GM04503 (cell line): ENCODE results near the gene NUDT3.
A peak's percentile ranks its signal among the peaks of the same experiment; 100 is the strongest.
"Not testable (repeated sequence)": the region's sequence is repeated elsewhere in the genome, so short reads cannot be mapped to it uniquely, and the experiment has no call there.

Source experiments
- DNase-seq: peaks from one replicate; pipeline ENCODE4 v3.0.0-alpha.2; 2012; ENCODE audit warnings: low read depth

Gene NUDT3

DNA sequence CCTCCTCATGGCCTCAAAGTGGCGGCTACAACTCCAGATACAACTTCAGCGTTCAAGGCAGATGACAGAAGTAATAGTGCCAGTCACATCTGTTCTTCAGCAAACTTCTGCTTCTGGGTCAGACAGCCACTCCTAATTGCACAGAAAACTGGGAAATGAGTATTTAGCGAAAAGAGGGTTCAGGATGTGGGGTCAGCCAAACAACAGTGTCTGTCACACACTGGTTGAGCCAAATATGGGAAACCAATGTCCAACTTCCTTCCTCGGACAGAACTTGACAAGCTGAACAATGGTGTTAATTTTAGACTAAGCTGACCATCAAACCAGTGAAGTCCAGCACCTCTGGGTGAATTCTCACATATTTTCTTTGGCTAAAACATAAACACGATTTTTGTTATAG, 22.1 kb downstream of the NUDT3 start:
- no peak for DNase-seq

DNA sequence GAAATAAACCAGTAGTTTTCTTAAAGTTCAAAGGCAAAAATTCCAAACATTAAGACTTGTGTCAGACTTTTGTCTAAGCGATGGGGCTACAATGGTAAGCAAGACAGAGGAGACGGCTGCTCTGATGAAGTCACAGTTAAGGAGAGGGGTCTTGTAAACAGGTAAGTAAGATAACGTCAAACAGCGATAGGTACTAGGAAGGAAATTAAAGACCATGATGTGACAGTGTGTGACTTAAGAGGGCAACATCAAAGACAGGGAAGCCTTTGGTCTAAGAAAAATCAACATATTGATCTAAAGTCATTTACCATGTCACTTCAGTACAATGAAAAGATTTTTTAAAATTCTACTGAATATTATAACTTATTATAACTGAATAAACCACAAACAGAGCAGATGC, 23.1 kb downstream of the NUDT3 start:
- no peak for DNase-seq

DNA sequence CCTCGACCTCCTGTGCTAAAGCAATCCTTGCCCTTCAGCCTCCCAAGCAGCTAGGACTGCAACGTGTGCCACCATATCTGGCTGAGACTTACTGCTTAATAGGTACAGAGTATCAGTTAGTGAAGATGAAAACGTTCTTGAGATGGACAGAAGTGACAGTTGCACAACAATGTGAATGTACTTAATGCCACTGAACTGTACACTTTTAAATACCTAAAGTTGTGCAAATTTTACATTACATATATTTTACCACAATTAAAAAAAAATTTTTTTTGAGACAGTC, 25.9 kb downstream of the NUDT3 start:
- DNase-seq: no peak

DNA sequence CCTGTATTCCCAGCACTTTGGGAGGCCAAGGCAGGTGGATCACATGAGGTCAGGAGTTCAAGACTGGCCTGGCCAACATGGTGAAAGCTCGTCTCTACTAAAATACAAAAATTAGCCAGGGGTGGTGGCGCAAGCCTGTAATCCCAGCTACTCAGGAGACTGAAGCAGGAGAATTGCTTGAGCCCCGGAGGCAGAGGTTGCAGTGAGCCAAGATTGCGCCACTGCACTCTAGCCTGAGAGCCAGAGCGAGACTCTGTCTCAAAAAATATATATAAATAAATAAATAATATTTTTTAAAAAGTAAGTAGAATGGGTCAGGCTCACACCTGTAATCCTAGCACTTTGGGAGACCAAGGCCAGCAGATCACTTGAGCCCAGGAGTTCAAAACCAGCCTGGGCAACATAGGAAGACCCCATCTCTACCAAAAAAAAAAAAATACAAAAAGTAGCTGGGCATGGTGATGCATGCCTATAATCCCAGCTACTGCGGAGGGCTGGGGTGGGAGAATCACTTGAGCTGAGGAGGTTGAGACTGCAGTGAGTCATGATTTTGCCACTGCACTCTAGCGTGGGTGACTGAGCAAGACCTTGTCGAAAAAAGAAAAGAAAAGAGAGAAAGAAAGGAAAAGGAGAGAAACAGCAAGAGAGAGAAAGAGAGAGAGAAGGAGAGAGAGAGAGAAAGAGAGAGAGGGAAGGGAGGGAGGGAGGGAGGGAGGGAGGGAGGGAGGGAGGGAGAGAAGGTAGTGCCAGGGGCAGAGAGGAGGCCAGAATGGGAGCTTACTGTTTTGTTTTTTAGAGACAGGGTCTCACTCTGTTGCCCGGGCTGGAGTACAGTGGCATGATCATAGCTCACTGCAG, 26.5 kb downstream of the NUDT3 start:
- not testable (repeated sequence) for DNase-seq

DNA sequence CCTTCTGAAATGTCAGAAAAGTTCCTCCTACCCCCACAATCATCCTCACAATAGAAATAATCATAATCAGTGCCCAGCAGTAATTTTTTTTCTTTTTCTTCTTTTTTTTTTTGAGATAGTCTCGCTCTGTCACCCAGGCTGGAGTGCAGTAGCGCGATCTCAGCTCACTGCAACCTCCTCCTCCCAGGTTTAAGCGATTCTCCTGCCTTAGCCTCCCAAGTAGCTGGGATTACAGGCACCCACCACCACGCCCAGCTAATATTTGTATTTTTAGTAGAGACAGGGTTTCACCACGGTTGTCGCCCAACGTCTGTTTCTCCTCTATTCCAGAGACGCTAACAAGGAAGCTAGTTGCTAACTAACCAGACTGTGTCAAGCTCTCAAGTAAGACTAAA, 28.8 kb downstream of the NUDT3 start:
- not testable (repeated sequence) for DNase-seq

DNA sequence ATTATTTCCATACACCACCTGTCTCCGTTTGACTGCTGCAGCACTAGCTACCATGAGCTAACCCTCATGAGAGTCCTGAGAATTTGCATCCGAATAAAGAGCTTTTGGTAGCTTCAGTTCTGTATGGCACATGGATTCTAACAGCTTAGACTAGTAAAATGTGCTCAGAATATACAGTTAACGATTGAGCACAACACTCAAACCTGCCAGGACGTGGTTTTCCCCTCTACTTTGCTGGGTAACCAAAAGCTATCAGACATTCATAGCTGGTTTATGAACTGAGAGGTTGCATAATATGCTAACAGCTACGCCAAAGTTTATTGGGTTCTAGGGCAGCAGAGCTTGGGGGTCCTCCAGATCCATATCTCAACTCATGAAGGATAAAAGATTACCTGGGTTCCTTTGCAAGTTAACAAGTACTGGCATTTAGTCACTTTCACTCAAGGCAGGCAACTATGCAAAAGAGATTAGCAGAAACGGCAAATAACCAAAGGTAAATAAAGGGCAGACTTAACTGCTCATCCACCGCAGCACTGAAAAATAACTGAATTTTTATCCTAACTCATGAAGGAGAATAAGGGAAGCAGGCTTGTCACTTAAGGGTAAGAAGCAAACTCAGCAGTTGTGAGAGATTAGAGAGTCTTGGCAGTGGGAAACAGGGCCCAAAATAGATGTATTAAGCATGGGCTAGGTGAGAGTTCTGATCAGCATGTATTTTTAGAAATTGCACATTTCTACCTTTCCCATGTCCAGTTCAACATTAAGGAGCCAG, 29.4 kb downstream of the NUDT3 start:
- DNase-seq: no peak

DNA sequence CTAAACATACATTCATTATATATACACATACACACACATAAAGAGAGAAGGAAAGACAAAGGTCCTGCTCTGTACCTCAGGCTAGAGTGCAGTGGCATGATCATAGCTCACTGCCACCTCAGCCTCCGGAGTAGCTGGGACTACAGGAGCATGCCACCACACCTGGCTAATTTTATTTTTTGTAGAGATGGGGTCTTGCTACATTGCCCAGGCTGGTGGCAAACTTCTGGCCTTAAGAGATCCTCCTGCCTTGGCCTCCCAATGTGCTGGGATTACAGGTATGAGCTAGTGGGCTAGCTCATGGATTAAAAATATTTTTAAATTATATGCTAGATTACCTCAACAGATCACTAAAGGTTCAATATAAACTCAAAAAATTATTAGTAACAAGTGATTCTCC, 30.3 kb downstream of the NUDT3 start:
- no peak for DNase-seq

DNA sequence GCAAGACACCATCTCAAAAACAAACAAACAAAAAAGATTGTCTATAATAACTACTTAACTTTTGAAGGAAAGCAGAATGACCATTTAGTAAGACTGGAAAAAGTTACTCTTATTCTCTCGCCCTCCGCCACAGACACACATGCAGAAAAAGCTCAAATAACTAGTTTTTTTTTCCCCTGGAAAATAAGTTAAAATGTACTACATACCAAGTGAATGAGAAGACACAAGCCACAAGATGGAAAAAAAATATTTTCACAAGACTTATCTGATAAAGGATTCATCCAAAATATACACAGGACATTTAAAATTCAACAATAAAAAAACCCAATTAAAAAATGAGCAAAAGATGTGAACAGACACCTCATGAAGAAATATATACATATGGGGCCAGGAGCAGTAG, 31.9 kb downstream of the NUDT3 start:
- peak; percentile 39 for DNase-seq

DNA sequence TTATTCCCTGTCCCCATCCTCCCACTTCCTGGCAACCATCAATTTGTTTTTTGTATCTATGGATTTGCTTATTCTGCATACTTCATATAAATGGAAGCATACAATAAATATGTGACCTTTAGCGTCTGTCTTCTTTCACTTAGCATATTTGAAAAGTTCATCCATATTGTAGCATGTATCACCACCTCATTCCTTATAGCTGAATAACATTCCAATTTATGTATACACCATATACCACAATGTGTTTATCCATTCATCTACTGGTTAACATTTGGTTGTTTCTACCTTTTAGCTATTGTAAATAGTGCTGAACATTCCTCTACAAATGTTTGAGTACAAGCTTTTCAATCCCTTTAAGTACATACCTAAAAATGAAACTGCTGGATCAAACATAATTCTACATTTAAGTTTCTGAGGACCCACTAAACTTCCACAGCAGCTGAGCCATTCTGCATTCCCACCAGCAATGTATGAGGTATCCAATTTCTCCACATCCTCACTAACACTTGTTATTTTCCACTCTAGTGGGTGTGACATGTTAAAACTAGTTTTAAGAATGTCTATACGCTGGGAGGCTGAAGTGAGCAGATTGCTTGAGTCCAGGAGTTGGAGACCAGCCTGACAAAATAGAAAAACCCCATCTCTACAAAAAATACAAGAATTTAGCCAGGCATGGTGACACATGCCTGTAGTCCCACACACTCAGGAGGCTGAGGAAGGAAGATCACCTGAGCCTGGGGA, 32.9 kb downstream of the NUDT3 start:
- no peak for DNase-seq

DNA sequence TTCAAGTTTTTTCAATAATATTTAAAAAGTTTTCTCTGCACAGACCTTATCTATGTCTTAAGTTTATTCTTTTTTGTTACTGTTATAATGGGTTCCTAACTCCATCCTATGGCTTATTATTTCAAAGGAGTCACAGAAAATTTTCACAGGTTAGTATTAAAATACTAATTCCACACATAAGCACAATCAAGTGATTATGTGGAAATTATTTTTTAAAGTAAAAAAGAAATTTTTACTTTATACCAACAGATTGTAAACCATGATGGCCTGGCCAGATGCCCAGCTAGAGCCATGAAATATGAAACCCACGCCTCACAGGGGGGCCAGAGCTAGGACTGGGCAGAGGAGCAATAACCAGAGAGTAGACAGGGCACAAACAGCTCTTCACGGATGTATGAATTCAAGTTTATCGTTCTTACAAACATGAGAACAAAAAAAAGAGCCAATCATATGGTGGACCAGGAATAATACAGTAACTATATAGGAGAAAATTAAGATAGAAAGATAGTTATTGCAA, 34.0 kb downstream of the NUDT3 start:
- DNase-seq: no peak

DNA sequence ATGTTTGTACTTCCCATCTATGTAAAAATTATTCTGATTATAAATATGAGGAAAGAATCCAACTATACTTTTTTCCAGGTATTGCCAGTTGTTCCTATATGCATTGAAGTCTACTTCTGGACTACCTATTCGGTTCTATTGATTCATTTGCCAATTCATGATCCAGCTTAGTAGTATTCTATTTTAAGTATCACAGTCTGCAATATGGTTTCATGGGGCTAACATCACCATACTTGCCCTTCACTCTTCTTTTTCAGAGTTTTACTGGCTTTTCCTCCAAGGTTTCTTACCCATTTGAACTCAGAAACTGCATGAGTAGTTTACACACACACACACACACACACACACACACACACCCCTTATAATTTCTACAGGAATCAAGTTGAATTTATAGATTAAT, 34.5 kb downstream of the NUDT3 start:
- no peak for DNase-seq

DNA sequence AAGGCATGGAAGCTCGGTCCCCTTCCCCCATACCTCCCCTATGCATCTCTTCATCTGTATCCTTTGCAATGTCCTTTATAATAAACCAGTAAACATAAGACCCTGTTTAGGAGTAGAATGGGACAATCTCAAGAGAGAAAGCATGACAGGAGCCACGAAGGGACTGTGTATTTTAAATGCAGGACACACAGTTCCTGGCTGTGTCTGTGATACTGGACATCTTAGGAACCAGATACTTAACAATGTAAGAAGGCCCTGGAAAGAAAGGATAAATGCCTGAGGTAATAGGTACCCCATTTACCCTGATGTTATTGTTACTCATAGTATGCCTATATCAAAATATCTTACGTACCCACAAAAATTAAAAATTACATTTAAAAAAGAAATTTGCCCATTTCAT, 36.6 kb downstream of the NUDT3 start:
- DNase-seq: no peak

DNA sequence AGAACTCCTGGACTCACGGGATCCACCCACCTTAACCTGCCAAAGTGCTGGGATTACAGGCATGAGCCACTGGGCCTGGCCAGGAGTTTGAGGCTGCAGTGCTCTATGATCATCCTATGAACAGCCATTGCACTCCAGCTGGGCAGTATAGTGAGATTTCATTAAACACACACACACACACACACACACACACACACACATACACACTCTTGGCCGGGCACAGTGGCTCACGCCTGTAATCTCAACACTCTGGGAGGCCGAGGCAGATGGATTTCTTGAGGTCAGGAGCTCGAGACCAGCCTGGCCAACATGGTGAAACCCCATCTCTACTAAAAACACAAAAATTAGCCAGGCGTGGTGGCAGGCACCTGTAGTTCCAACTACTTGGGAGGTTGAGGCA, 38.2 kb downstream of the NUDT3 start:
- not testable (repeated sequence) for DNase-seq

DNA sequence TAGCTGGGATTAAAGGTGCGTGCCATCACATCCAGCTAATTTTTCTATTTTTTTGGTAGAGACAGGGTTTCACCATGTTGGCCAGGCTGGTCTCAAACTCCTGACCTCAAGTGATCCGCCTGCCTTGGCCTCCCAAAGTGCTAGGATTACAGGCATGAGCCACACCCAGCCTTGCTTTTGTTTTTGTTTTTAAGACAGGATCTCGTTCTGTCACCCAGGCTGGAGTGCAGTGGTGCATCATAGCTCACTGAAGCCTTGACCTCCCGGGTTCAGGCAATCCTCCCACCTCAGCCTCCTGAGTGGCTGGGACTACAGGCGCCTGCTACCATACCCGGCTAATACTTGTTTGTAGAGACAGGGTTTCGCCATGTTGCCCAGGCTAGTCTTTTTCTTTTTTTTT, 38.9 kb downstream of the NUDT3 start:
- DNase-seq: not testable (repeated sequence)

DNA sequence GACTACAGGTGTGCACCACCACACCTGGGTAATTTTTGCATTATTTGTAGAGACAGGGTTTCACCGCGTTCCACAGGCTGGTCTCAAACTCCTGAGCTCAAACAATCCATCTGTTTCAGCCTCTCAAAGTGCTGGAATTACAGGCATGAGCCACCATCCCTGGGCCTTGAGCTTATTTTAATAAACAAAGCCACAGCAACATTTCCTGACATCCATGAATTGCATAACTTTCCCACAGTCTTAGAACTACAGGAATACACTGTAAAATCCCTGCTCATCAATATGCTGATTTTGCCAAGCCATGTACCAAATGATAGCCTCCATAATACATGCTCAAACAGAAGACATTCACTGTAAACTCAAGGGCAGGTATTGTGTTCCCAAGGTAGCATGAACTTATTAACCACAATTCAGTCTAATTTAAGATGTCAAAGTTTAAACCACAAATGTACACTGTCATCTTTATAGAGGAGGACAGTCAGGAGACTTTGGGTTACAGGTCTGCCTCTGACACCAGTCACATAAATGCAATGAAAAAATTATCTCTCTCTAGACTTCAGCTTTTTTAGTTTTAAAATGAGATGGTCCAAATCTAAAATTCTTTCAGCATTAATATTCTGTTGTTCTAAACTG, 40.0 kb downstream of the NUDT3 start:
- DNase-seq: peak; percentile 47

DNA sequence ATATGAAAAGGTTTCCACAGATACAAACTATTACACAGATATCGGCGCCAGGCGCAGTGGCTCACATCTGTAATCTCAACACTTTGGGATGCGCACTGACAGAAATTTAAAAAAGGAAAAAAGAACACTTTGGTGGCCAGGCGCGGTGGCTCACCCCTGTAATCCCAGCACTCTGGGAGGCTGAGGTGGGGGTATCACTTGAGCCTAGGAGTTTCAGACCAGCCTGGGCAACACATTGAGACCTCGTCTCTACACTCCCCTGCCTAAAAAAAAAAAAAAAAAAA, 41.6 kb downstream of the NUDT3 start:
- no peak for DNase-seq

DNA sequence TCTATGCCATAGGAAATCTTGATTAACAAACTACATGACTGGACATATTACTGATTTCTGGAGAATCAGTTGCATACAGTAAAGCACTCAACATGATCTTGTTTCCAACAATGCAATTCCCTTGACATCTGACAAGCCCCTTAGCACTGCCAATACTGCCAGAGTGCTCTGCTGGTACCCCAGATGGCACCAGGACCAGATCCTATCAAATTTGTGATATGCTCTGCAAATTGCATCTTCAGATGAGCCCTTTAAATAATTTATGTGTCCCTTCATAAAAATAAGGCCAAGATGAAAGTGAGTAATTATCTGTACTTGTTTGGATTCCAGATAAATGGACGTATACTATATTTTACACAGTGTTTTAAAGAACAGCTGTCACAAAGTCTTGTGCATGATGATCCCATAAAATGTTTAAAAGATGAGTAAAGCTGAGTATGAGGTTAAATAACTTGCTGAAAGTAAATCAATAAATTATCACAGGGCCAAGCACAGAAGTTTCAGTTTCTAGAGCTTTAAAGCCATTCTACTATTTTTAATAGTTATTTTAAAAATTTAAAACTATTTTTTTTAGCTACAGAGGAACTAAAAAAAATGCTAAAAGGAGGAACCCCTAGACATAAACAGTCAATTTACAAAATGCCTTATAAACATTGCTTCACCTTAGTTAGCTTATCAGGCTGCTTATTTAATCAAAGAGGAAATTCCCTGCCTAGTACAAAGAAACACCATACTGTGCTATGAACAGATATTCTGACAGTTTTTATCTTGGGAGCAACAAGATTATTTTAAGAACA, 42.1 kb downstream of the NUDT3 start:
- DNase-seq: no peak

DNA sequence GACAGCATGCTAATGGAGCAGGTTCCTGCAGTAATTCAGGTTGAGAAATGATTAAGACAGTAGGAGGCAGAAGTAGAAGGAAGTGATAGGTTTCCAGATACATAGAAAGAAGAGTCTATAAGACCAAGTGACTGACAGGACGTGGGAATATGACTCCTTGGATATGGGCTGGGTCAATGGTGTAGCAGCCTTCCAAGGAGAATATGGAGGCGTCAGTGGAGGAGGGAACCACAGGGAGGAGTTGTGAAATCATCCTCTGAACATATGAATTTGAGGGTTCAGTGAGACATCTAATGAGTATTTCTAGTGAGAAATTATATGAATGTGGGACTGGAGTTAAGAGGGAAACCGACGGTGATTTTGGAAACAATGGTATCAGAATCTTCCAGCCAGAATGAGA, 43.3 kb downstream of the NUDT3 start:
- DNase-seq: no peak

DNA sequence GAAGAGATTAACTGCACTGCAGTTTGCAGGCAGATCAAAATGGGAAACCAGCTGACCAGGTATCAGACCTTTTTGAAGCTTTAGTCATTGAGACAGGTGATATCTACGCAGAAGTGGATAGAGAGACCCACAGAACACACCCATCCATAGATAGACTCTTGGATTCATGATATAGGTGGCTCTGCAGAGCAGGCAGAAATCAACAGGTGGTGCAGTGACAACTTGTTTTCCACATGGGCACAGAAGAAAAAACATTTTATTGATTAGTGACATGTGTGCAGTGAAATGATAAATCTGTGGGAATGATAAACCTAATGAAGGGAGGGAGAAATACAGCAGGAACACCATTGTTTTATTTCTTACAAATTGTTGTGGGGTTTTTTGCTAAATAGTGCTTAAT, 45.2 kb downstream of the NUDT3 start:
- DNase-seq: no peak

DNA sequence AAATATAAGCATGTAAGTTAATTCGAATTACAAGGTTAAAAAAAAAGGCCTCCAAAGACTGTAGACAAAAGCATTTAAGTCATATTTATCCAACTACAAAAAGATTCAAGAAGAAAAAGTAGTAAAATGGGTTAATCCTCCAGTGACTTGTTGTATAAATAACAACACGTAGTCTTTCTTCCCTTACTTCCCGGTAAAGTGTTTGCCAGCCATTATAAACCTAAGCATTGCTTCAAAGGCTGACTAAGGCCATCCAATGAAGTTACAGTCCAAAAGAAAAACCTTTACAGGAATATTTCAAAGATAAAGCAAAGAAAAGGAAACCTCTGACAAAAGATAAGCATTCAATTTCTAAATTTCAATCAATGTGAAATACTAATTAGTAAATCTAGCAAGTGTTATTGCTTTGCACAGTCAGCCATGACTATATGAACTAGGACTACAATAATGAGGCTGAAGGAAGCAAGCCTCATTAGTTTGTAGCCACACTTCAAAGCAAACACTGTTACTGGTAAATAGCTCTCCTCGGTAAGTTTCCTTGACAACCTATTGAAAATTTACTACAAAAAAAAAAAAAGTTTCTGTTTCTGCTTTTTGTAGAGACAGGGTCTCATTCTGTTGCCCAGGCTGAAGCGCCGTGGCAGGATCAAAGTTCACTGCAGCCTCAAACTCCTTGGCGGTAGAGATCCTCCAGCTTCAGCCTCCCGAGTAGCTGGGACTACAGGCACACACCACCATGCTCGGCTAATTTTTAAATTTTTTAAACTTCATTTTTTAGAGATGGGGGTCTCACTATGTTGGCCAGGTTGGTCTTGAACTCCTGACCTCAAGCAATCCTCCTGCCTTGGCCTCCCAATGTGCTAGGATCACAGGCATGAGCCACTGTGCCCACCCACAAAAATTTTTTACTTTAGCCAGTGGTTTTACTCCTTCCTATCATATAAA, 46.0 kb downstream of the NUDT3 start:
- DNase-seq: no peak

DNA sequence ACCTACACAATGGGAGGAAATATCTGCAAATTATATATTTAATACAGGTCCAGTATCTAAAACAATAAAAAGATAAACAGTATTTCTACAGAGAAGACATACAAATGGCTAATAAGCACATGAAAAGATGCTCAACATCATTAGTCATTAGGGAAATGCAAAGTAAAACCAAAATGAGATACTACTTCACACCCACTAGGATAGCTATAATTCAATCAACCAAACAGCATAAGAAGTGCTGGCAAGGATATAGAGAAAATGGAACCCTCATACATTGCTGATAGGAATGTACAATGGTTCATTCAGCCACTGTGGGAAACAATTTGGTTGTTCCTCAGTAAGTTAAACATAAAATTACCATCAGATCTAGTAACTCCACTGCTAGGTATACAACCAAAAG, 48.7 kb downstream of the NUDT3 start:
- no peak for DNase-seq
